ENCODE measurements around the gene ASPG.

- TF ChIP-seq CTCF (conservative IDR thresholded peaks at IDR 0.05), result no peak
- TF ChIP-seq EZH2 (IDR thresholded peaks at IDR 0.05; ENCODE audit: low read depth), result no peak
Measured at GRCh38 chr14:104159990-104160389, 74.5 kb downstream of the ASPG start.

Measured in PC-9 (cell line).